ENCODE results near the gene OR56B1. TPM values are rescaled to one million over a fixed set of nuclear protein-coding genes. Genes with fewer than 3 reads are reported as not detected.

The OR56B1 gene
- polyA plus RNA-seq, 1 experiment: not detected

- TF ChIP-seq, protein P1, sequence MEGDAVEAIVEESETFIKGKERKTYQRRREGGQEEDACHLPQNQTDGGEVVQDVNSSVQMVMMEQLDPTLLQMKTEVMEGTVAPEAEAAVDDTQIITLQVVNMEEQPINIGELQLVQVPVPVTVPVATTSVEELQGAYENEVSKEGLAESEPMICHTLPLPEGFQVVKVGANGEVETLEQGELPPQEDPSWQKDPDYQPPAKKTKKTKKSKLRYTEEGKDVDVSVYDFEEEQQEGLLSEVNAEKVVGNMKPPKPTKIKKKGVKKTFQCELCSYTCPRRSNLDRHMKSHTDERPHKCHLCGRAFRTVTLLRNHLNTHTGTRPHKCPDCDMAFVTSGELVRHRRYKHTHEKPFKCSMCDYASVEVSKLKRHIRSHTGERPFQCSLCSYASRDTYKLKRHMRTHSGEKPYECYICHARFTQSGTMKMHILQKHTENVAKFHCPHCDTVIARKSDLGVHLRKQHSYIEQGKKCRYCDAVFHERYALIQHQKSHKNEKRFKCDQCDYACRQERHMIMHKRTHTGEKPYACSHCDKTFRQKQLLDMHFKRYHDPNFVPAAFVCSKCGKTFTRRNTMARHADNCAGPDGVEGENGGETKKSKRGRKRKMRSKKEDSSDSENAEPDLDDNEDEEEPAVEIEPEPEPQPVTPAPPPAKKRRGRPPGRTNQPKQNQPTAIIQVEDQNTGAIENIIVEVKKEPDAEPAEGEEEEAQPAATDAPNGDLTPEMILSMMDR (IDR thresholded peaks at IDR 0.05; ENCODE audit: insufficient read depth, low read depth, low read length): no peak
- DNase-seq (ENCODE audit: low read depth): no peak
- ChIA-PET POLR2A (no interaction called here), CTCF (no interaction called here)
- no peaks in the 10 kb centered on the region for H3K27me3 ChIP-seq (ENCODE audit: control insufficient read depth, insufficient read depth, low read length)
- no peak overlapping the region for H3K4me3 ChIP-seq (ENCODE audit: low read depth, low read length)
- H3K36me3 ChIP-seq (ENCODE audit: control insufficient read depth, insufficient read depth, low read length): peaks cover 1% of the 10 kb centered on the region
These were observed 44.3 kb upstream of the OR56B1 start for GRCh38 chr11:5691964-5692361.

- no peak for DNase-seq (ENCODE audit: low read depth)
- Histone ChIP-seq H3K4me3 (ENCODE audit: low read depth, low read length) (no peak overlapping the region), H3K36me3 (ENCODE audit: control insufficient read depth, insufficient read depth, low read length) (peaks cover 5% of the 10 kb centered on the region), H3K27me3 (ENCODE audit: control insufficient read depth, insufficient read depth, low read length) (no peaks in the 10 kb centered on the region)
- TF ChIP-seq, protein P1 (IDR thresholded peaks at IDR 0.05; ENCODE audit: insufficient read depth, low read depth, low read length): no peak
- CTCF ChIA-PET: no interaction called here
- POLR2A ChIA-PET: no interaction called here
These were observed 41.6 kb upstream of the OR56B1 start for GRCh38 chr11:5694642-5695041.

DNA sequence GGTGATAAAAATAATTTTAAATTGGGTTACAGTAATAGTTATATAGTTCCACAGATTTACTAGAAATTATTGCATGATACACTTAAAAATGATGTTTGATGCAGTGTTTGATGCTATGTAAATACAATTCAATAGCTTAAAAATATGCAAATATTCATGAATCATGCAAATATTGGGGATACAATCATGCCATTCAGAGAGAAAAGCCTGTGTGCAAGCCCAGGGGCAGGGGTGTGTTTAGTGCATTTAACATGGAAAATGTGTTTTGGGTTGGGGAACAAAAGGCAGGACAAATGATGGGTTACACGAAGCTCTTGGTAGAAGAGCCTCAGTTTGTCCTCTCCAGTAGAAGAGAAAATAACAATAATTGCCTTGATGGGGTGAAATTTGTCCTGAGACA, 40.7 kb upstream of the OR56B1 start:
- no peaks in the 10 kb centered on the region for H3K27me3 ChIP-seq (ENCODE audit: control insufficient read depth, insufficient read depth, low read length)
- H3K4me3 ChIP-seq (ENCODE audit: low read depth, low read length): no peak overlapping the region
- CTCF ChIA-PET: no interaction called here
- H3K36me3 ChIP-seq (ENCODE audit: control insufficient read depth, insufficient read depth, low read length): peaks cover 5% of the 10 kb centered on the region
- no peak for DNase-seq (ENCODE audit: low read depth)
- TF ChIP-seq, protein P1 (IDR thresholded peaks at IDR 0.05; ENCODE audit: insufficient read depth, low read depth, low read length): no peak
- POLR2A ChIA-PET: no interaction called here

GRCh38 chr11:5696210-5696609, 40.0 kb upstream of the OR56B1 start:
- CTCF ChIA-PET: no interaction called here
- TF ChIP-seq, protein P1 (IDR thresholded peaks at IDR 0.05; ENCODE audit: insufficient read depth, low read depth, low read length): no peak

DNA sequence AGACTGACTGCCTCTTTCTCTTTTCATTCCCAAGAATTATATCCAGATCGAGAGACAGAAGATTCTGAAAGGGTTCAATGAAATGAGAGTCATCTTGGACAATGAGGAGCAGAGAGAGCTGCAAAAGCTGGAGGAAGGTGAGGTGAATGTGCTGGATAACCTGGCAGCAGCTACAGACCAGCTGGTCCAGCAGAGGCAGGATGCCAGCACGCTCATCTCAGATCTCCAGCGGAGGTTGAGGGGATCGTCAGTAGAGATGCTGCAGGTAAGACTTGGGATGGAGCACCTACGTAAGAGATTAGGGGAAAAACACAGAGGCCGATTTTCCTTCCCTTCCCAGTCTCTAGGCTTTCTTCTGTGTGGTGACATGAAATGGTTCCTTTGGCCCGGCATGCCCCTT, 38.0 kb upstream of the OR56B1 start:
- POLR2A ChIA-PET: no interaction called here

More at GRCh38 chr11:5696210-5696609, 40.0 kb upstream of the OR56B1 start:
- POLR2A ChIA-PET: no interaction called here
- no peak for DNase-seq (ENCODE audit: low read depth)
- no peak overlapping the region for H3K4me3 ChIP-seq (ENCODE audit: low read depth, low read length)
- H3K27me3 ChIP-seq (ENCODE audit: control insufficient read depth, insufficient read depth, low read length): no peaks in the 10 kb centered on the region
- peaks cover 5% of the 10 kb centered on the region for H3K36me3 ChIP-seq (ENCODE audit: control insufficient read depth, insufficient read depth, low read length)

More for the DNA sequence above, 38.0 kb upstream of the OR56B1 start:
- DNase-seq (ENCODE audit: low read depth): no peak
- Histone ChIP-seq H3K4me3 (ENCODE audit: low read depth, low read length) (no peak overlapping the region), H3K27me3 (ENCODE audit: control insufficient read depth, insufficient read depth, low read length) (no peaks in the 10 kb centered on the region), H3K36me3 (ENCODE audit: control insufficient read depth, insufficient read depth, low read length) (peaks cover 5% of the 10 kb centered on the region)
- TF ChIP-seq, protein P1 (IDR thresholded peaks at IDR 0.05; ENCODE audit: insufficient read depth, low read depth, low read length): no peak
- CTCF ChIA-PET: no interaction called here
